ENCODE measurements around the gene KRTAP1-3.
"Not testable (repeated sequence)": the region's sequence is repeated elsewhere in the genome, so short reads cannot be mapped to it uniquely, and the experiment has no call there.

KRTAP1-3 gene, protein sequence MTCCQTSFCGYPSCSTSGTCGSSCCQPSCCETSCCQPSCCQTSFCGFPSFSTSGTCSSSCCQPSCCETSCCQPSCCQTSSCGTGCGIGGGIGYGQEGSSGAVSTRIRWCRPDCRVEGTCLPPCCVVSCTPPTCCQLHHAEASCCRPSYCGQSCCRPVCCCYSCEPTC

DNA sequence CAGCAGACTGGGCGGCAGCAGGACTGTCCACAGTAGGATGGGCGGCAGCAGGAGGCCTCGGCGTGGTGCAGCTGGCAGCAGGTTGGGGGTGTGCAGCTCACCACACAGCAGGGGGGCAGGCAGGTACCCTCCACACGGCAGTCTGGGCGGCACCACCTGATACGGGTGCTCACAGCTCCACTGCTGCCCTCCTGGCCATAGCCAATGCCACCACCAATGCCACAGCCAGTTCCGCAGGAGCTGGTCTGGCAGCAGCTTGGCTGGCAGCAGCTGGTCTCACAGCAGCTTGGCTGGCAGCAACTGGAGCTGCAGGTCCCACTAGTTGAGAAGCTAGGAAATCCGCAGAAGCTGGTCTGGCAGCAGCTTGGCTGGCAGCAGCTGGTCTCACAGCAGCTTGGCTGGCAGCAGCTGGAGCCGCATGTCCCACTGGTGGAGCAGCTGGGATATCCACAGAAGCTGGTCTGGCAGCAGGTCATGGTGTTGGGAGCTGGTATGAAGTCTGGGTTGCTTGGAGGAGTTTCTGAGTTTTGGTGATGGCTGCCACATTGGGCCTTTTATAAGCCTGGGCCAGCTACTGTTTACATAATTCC is at the start of gene KRTAP1-3:
KRTAP1-3 (minus strand) TSS at position 529 of the 590 bp plus-strand sequence; CDS start at position 476, 53 bp downstream.
- H3K9me3 Mint-ChIP-seq; H3K36me3 Mint-ChIP-seq (ENCODE audit: low read depth); ATAC-seq; DNase-seq; H3K4me3 Mint-ChIP-seq; H3K4me1 Mint-ChIP-seq; H3K27ac Mint-ChIP-seq; H3K27me3 Mint-ChIP-seq: not testable (repeated sequence)

DNA sequence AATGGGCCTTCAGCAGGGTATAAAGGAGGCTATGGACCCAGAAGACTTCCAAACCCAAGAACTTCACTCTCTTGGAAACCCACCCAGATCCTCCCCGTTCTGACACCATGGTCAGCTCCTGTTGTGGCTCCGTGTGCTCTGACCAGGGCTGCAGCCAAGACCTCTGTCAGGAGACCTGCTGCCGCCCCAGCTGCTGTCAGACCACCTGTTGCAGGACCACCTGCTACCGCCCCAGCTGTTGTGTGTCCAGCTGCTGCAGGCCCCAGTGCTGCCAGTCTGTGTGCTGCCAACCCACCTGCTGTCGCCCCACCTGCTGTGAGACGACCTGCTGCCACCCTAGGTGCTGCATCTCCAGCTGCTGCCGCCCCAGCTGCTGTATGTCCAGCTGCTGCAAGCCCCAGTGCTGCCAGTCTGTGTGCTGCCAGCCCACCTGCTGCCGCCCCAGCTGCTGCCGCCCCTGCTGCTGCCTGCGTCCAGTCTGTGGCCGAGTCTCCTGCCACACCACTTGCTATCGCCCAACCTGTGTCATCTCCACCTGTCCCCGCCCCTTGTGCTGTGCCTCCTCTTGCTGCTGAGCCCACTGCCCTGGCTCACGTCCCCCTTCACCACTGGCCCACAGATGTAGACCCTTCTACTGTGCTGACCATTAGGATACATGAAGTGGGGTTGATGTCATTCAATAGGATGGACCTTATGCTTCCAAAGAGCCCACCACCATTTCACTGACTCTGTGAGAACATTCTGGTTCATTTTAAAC is 49.6 kb upstream of the KRTAP1-3 start, which contains the start of gene KRTAP4-7:
KRTAP4-7 (plus strand) TSS at position 51 of the 757 bp plus-strand sequence; CDS start at position 108, 57 bp downstream.
- H3K36me3 Mint-ChIP-seq (ENCODE audit: low read depth); H3K4me3 Mint-ChIP-seq; H3K27ac Mint-ChIP-seq; H3K27me3 Mint-ChIP-seq; DNase-seq; H3K9me3 Mint-ChIP-seq; H3K4me1 Mint-ChIP-seq; ATAC-seq: not testable (repeated sequence)

DNA sequence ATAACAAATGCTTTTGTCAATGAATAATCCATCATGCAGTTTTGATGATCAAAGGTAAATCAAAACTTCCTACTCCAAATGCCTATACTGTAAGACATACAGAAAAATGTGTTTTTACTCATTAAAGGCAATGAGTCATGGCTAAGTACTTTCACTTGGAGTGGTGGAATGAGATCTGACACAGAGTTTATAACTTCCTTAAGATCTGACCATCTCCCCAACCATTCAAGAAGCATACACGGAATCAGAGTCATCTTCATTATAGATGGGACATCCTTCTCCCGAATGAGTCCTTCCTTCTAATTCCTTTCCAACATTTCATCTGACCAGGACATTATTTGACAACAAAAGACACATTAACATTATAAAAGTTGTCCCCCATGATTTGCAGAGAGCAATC is 48.8 kb upstream of the KRTAP1-3 start:
- not testable (repeated sequence) for H3K27ac Mint-ChIP-seq; DNase-seq; H3K4me3 Mint-ChIP-seq; H3K27me3 Mint-ChIP-seq; H3K36me3 Mint-ChIP-seq (ENCODE audit: low read depth); H3K9me3 Mint-ChIP-seq; H3K4me1 Mint-ChIP-seq; ATAC-seq

DNA sequence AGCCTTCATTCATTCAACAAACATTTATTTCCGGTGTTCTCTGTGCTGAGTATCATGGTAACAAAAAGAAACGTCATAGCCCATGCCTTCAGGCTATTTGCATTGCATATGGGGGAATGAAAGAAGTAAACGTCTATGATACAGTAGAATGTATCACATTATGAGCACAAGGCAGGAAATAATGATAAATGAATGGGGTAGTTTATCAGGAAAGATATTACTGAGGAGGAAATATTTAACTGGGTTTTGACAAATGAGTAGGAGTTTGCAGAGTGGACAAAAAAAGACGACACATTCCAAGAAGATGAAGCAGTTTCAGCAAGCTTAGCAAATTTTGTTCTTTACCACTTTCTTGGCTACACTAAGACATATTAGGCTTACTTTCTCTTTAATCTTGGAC is 48.0 kb upstream of the KRTAP1-3 start:
- DNase-seq (no peak), ATAC-seq (no peak)
- H3K27ac Mint-ChIP-seq = no peak overlapping the region
- H3K9me3 Mint-ChIP-seq = no peaks in the 10 kb centered on the region
- H3K4me1 Mint-ChIP-seq = no peaks in the 10 kb centered on the region
- H3K4me3 Mint-ChIP-seq = no peak overlapping the region
- peaks cover 2% of the 10 kb centered on the region for H3K27me3 Mint-ChIP-seq
- H3K36me3 Mint-ChIP-seq (ENCODE audit: low read depth) = no peaks in the 10 kb centered on the region

DNA sequence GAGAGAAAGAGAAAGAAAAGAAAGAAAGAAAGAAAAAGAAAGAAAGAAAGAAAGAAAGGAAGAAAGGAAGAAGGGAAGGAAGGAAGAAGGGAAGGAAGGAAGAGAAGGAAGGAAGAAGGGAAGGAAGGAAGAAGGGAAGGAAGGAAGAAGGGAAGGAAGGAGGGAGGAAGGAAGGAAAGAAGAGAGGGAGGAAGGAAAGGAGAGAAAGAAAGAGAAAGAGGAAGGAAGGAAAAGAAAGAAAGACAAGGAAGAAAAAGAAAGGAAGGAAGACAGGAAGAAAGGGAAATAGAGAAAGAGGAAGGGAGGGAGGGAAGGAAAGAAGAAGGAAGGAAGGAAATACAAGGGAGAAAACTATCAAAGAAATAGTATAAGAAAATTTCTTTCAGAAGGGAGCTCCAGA is 42.1 kb upstream of the KRTAP1-3 start:
- ATAC-seq (no peak), DNase-seq (no peak)
- H3K27ac Mint-ChIP-seq = no peak overlapping the region
- no peaks in the 10 kb centered on the region for H3K4me1 Mint-ChIP-seq
- H3K9me3 Mint-ChIP-seq = no peaks in the 10 kb centered on the region
- H3K36me3 Mint-ChIP-seq (ENCODE audit: low read depth) = no peaks in the 10 kb centered on the region
- peaks cover 23% of the 10 kb centered on the region for H3K27me3 Mint-ChIP-seq
- H3K4me3 Mint-ChIP-seq = no peak overlapping the region

DNA sequence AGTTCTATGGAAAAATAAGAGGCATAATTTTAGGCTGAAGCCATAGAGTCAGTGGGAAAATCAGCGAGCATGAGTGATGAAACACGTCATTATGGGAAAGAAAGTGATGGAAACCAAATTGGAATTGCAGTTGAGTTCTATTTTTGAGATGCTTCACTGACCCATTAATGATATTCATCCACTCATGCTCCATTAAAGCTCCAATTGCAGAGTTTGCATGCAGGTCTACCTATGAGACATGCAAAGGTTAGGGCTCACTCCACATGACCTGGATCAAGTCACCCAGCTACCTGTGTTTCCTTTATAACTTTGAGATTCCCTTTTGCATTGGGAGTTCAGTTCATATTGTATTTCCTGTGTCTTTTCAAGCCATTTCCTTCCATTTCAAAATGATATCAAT is 39.0 kb upstream of the KRTAP1-3 start:
- Mint-ChIP-seq H3K9me3 (no peaks in the 10 kb centered on the region), H3K4me3 (no peak overlapping the region), H3K27ac (no peak overlapping the region), H3K36me3 (ENCODE audit: low read depth) (no peaks in the 10 kb centered on the region), H3K27me3 (peaks cover 23% of the 10 kb centered on the region), H3K4me1 (no peaks in the 10 kb centered on the region)
- DNase-seq = no peak
- ATAC-seq = no peak

DNA sequence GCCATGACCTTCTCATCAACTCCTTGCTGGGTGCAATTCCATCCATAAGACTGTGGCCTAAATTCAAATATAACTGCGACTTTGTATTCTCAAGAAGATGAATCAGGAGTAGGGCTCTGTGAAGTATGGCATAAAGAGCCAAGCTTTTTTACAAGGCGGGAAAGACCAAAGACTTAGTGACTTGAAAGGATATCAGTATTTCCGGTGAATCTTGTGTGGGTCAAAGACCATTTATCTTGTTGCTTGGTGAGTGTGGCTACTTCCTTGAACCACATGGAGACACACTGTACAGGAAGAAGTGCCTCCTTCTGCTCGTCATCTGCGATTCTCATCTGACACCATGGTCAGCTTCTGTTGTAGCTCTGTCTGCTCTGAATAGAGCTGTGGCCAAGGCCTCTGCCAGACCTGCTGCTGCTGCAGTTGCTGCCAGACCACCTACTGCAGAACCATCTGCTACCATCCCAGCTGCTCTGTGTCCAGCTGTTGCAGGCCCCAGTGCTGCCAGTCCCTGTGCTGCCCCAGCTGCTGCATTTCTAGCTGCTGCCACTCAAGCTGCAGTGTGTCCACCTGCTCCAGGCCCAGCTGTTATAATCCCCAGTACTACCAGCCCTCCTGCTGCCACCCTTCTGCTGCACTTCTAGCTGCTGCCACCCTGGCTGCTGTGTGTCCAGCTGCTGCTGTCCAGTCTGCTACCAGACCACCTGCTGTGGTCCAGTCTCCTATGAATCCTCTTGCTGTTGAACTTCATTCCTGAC is 37.1 kb upstream of the KRTAP1-3 start:
- Mint-ChIP-seq H3K9me3 (no peaks in the 10 kb centered on the region), H3K27ac (no peak overlapping the region), H3K36me3 (ENCODE audit: low read depth) (no peaks in the 10 kb centered on the region), H3K4me1 (no peaks in the 10 kb centered on the region), H3K4me3 (no peak overlapping the region), H3K27me3 (peaks cover 17% of the 10 kb centered on the region)
- no peak for ATAC-seq
- DNase-seq = no peak

DNA sequence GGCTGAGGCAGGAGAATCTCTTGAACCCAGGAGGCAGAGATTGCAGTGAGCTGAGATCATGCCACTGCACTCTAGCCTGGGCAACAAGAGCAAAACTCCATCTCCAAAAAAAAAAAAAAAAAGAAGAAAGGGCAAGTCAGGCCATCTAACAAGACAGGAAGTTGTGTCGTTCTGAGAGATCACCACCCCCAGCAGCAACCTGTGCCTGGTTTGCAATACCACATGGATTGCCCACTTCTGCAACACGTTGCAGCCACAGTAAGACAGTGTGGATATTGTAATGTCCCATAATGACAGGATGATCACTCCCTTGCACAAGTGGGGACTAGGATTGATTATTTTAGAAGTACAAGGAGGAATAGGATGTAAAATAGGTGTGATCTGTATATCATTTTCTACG is 34.4 kb upstream of the KRTAP1-3 start:
- no peak for DNase-seq
- H3K4me3 Mint-ChIP-seq = no peak overlapping the region
- no peaks in the 10 kb centered on the region for H3K27me3 Mint-ChIP-seq
- no peak for ATAC-seq
- H3K9me3 Mint-ChIP-seq = no peaks in the 10 kb centered on the region
- H3K36me3 Mint-ChIP-seq (ENCODE audit: low read depth) = no peaks in the 10 kb centered on the region
- H3K27ac Mint-ChIP-seq = no peak overlapping the region
- H3K4me1 Mint-ChIP-seq = no peaks in the 10 kb centered on the region

DNA sequence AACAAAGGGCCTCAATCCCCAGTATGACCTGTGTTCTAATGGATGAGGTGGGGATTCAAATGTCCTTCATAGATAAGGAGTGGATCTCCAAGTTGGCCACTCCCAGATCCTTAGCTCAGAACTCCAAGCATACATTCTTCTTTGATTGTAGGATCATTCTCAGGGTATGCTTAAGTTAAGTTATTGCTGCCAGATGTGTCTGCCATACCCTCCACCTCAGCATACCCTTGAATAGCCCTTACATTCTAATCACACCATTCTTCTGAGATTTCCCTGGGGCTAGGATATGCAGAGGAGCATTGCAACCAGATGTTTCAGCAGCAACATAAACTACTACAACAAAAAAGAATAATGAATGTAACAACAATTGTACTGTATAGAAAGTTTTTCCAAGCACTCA is 32.6 kb upstream of the KRTAP1-3 start:
- H3K9me3 Mint-ChIP-seq = no peaks in the 10 kb centered on the region
- no peak overlapping the region for H3K27ac Mint-ChIP-seq
- no peaks in the 10 kb centered on the region for H3K27me3 Mint-ChIP-seq
- ATAC-seq (no peak), DNase-seq (no peak)
- H3K4me3 Mint-ChIP-seq = no peak overlapping the region
- H3K36me3 Mint-ChIP-seq (ENCODE audit: low read depth) = no peaks in the 10 kb centered on the region
- no peaks in the 10 kb centered on the region for H3K4me1 Mint-ChIP-seq

DNA sequence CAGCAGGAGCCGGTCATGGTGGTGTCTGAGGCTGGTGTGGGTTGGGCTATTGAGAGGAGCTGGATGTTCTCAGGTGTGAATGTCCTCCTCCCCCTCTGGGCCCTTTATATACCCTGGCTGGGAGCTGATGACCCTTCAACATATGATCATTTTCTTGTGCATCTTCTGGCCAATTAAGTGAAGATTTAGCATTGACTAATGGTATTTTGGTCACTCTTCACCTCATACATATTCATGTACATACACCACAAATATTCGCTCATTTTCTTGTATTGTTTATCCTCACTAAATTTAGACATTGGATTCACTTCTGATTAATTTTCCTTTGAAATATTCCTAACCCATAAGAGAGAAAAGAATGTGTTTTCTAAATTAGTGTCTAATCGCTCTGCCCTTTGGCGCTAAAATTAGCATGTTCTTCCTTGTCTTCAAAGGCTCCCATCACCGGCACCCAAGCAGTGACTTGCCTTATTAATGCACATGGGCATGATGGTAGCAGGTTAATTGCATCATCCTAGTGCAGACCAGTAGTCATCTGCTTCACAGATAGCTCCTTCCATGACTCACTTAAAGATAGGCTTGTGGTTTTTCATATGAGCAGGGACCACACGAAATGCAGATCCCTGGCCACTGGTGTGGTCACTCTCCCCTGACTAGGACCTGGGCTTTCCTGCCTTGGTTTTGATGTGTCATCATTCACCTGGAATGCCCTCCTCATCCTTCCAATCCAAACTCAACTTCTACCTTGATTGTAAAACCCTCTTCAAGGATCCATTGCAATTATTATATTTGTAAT is 31.4 kb upstream of the KRTAP1-3 start, which contains the start of gene KRTAP2-4:
KRTAP2-4 (minus strand) TSS at position 51 of the 796 bp plus-strand sequence; CDS start at position 17, 34 bp downstream.
- no peaks in the 10 kb centered on the region for H3K36me3 Mint-ChIP-seq (ENCODE audit: low read depth)
- no peak within 1 kb of the TSS for H3K27ac Mint-ChIP-seq
- no peaks in the 10 kb centered on the region for H3K9me3 Mint-ChIP-seq
- DNase-seq (no peak), ATAC-seq (peak; percentile 40)
- no peaks in the 10 kb centered on the region for H3K4me1 Mint-ChIP-seq
- peaks cover 2% of the 10 kb centered on the region for H3K27me3 Mint-ChIP-seq
- no peak within 1 kb of the TSS for H3K4me3 Mint-ChIP-seq

DNA sequence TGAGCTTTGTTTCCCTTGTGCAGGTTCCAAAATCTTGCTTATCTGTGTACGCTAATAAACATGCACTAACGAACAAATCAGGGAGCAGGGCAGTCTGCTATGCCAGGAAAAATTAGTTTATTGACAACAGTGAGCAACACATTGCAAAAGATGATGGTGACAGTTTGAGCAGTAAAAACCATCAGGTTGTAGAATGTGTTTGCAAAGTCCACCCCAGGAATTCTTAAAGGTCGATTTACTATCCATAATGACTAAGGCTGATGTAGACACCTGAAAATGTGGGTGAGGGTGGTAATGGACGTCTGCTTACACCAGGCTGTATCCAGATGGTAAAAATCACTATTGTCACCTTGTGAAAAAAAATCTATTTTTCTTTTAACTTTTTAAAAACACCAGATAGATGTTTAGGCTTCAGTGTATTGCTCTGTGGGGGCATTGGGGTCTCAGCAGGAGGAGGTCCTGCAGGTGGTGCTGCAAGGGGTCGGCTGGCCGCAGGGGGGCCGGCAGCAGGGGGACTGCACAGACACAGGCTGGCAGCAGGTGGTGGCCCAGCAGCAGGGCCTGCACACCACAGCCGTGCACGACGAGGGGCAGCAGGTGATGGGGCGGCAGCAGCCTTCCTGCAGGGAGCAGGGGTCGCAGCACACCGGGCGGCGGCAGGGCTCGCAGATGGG is 30.5 kb upstream of the KRTAP1-3 start:
- DNase-seq; ATAC-seq; H3K27me3 Mint-ChIP-seq; H3K4me1 Mint-ChIP-seq; H3K36me3 Mint-ChIP-seq (ENCODE audit: low read depth); H3K27ac Mint-ChIP-seq; H3K4me3 Mint-ChIP-seq; H3K9me3 Mint-ChIP-seq: not testable (repeated sequence)

DNA sequence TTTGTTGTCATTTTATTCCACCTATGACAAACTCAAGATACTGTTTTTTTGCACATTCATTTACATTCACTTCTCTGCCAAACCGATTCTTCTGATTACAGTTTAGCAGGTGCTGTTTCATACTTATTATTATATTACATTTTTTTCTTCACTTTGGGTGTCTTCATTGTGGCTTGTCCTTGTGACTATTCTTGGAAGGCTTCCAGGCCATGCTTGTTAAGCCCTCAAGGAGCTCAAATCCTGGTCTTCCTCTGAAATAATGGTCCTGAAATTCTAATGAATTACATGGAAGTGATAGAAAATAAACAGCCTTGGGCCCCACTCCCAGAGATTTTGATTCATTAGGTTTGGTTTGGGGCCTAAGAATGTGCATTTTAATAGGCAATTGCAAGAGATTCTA is 29.6 kb upstream of the KRTAP1-3 start:
- Mint-ChIP-seq H3K4me3 (no peak overlapping the region), H3K36me3 (ENCODE audit: low read depth) (no peaks in the 10 kb centered on the region), H3K9me3 (no peaks in the 10 kb centered on the region), H3K4me1 (no peaks in the 10 kb centered on the region), H3K27ac (no peak overlapping the region), H3K27me3 (peaks cover 14% of the 10 kb centered on the region)
- DNase-seq (no peak), ATAC-seq (no peak)

DNA sequence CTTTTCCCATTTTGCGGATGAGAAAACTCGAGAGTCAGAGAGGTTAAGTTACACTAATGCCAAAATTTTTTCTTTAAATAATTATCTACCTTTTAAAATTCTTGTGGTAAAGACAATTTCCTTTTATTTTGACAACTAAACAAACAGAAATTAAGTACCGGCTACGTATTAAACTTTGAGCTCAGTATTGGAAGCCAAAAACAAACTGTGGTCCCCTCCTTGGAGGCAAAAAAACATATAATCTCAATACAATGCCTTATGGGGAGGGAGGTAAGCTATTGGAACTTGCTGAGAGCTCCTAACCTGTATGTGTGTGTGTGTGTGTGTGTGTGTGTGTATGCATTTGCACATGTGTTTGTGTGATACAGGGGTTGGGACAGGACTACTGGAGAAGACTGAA is 28.8 kb upstream of the KRTAP1-3 start:
- ATAC-seq = no peak
- H3K4me3 Mint-ChIP-seq = no peak overlapping the region

More for the DNA sequence above, 28.8 kb upstream of the KRTAP1-3 start:
- Mint-ChIP-seq H3K4me1 (no peaks in the 10 kb centered on the region), H3K27me3 (peaks cover 18% of the 10 kb centered on the region), H3K27ac (no peak overlapping the region), H3K9me3 (no peaks in the 10 kb centered on the region), H3K36me3 (ENCODE audit: low read depth) (no peaks in the 10 kb centered on the region)
- DNase-seq = no peak
